CD4-positive, alpha-beta T cell (primary cell): ENCODE data around the gene EPHA5. TPM values are rescaled to one million over a fixed set of nuclear protein-coding genes. Genes with fewer than 3 reads are reported as not detected.

Experiments used
- ATAC-seq: fragments of 200-7000 bp; cut with Tn5 transposase; one replicate; pipeline ENCODE4 v1.10.0; 2022; ENCODE audit warnings: mild to moderate bottlenecking; ENCODE audit not compliant: poor library complexity
- CTCF ChIA-PET: fragments of 350-600 bp; sonication (Branson Sonifier 250); formaldehyde crosslinking; loops from one replicate; lab custom pipeline; 2021; ENCODE audit warnings: antibody characterized with exemption, inconsistent platforms; lab: Charles Lee
- POLR2A ChIA-PET: fragments of 350-600 bp; sonication (Branson Sonifier 250); formaldehyde crosslinking; loops from one replicate; lab custom pipeline; 2021; ENCODE audit warnings: antibody characterized with exemption, inconsistent platforms; lab: Charles Lee
- DNase-seq, 14 experiments: peaks; one replicate each; pipeline ENCODE4 v3.0.0-alpha.2; 2013 to 2020; ENCODE audit warnings: mixed read lengths in 2 of 14
- H3K27ac ChIP-seq, 2 donors: one replicate each; pipeline versions ENCODE4 v1.5.1 to v1.7.0; 2013; ENCODE audit warnings: low read length in 2 of 2, low read depth in 1 of 2, mild to moderate bottlenecking in 1 of 2
- H3K27me3 ChIP-seq, 2 experiments: 1 replicate in 1 of 2; 2 replicates in 1 of 2; pipeline versions ENCODE4 v1.6.1 to v1.7.0; 2013; ENCODE audit warnings: low read length in 2 of 2, control low read depth in 1 of 2, mild to moderate bottlenecking in 1 of 2, moderate library complexity in 1 of 2; ENCODE audit not compliant: insufficient read depth in 2 of 2, control insufficient read depth in 1 of 2
- H3K36me3 ChIP-seq: one replicate; pipeline ENCODE4 v1.6.1; 2013; ENCODE audit warnings: low read length, control low read depth; ENCODE audit not compliant: insufficient read depth
- H3K4me1 ChIP-seq: one replicate; pipeline ENCODE4 v1.6.1; 2013; ENCODE audit warnings: low read length, control low read depth; ENCODE audit not compliant: insufficient read depth
- H3K4me3 ChIP-seq: one replicate; pipeline ENCODE4 v1.5.1; 2013; ENCODE audit warnings: mild to moderate bottlenecking, low read length, moderate library complexity
- H3K9me3 ChIP-seq, 2 experiments: 1 replicate in 1 of 2; 2 replicates in 1 of 2; pipeline versions ENCODE4 v1.6.1 to v1.7.0; 2013; ENCODE audit warnings: low read length in 2 of 2, mild to moderate bottlenecking in 2 of 2, control low read depth in 1 of 2, moderate library complexity in 1 of 2; ENCODE audit not compliant: control insufficient read depth in 1 of 2, insufficient read depth in 1 of 2
- H3K27ac Mint-ChIP-seq: one replicate; pipeline ENCODE4 v1.8.0; 2020; ENCODE audit warnings: mixed read lengths
- H3K27me3 Mint-ChIP-seq: one replicate; pipeline ENCODE4 v1.8.0; 2021; ENCODE audit warnings: mixed read lengths
- H3K36me3 Mint-ChIP-seq: one replicate; pipeline ENCODE4 v1.8.0; 2021; ENCODE audit warnings: low read depth, mixed read lengths
- H3K4me1 Mint-ChIP-seq: one replicate; pipeline ENCODE4 v1.8.0; 2021; ENCODE audit warnings: low read depth, mixed read lengths
- H3K4me3 Mint-ChIP-seq: one replicate; pipeline ENCODE4 v1.8.0; 2020; ENCODE audit warnings: mild to moderate bottlenecking, mixed read lengths
- H3K9me3 Mint-ChIP-seq: one replicate; pipeline ENCODE4 v1.8.0; 2020; ENCODE audit warnings: mixed read lengths
- intact Hi-C, 2 experiments: fragments of 100-400 bp; cut with DNase I in 1 of 2; cut with micrococcal nuclease in 1 of 2; formaldehyde crosslinking; loops; one replicate each; pipeline versions ENCODE4 v1.15.1 to v1.9.0; 2023 to 2025; cut with DNase I, micrococcal nuclease
- total RNA-seq, 174 experiments: library from RNA in 2 of 174; stranded (reverse) in 2 of 174; gene quantifications; one replicate each; pipeline ENCODE4 v1.2.3 and lab custom pipeline; 2021 to 2026
- TF ChIP-seq, protein P1 (sequence below): fragments of 200-600 bp; IDR thresholded peaks from one replicate; pipeline ENCODE4 v1.8.0; 2022; ENCODE audit warnings: antibody characterized with exemption, mild to moderate bottlenecking

Gene EPHA5
- total RNA-seq, 2 experiments from 2014 or later: not detected

DNA sequence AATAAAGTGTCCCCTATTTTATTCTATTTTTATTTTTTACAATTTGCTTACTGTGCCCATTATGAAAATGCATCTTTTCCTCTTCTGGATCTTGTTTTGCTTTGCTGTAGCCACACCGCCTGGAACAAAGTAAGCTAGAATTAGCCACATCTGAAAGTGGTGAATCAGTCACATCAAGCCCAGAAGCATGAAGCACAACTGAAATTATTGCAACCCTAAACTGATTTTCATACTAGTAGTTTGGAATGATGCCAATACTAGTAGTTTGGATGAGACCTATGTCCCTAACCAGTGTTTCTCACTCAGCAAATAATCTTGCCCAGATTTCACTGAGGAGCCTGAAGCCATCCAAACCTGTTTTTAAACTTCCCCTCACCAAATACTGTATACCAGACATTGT, 303.0 kb downstream of the EPHA5 start:
- Histone ChIP-seq H3K27me3 (no peaks in the 10 kb centered on the region), H3K4me3 (no peak overlapping the region), H3K4me1 (no peaks in the 10 kb centered on the region), H3K9me3 (peaks cover 0 to 3% of the 10 kb centered on the region in 2 experiments), H3K27ac (no peak overlapping the region), H3K36me3 (no peaks in the 10 kb centered on the region)
- DNase-seq (no peak), ATAC-seq (no peak)
- H3K27ac Mint-ChIP-seq: no peak overlapping the region
- H3K27me3 Mint-ChIP-seq: no peaks in the 10 kb centered on the region
- no peaks in the 10 kb centered on the region for H3K36me3 Mint-ChIP-seq
- intact Hi-C loops: no loop called here
- ChIA-PET POLR2A (no interaction called here), CTCF (no interaction called here)
- no peak overlapping the region for H3K4me3 Mint-ChIP-seq
- TF ChIP-seq, protein P1, sequence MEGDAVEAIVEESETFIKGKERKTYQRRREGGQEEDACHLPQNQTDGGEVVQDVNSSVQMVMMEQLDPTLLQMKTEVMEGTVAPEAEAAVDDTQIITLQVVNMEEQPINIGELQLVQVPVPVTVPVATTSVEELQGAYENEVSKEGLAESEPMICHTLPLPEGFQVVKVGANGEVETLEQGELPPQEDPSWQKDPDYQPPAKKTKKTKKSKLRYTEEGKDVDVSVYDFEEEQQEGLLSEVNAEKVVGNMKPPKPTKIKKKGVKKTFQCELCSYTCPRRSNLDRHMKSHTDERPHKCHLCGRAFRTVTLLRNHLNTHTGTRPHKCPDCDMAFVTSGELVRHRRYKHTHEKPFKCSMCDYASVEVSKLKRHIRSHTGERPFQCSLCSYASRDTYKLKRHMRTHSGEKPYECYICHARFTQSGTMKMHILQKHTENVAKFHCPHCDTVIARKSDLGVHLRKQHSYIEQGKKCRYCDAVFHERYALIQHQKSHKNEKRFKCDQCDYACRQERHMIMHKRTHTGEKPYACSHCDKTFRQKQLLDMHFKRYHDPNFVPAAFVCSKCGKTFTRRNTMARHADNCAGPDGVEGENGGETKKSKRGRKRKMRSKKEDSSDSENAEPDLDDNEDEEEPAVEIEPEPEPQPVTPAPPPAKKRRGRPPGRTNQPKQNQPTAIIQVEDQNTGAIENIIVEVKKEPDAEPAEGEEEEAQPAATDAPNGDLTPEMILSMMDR: no peak
- H3K4me1 Mint-ChIP-seq: no peaks in the 10 kb centered on the region
- H3K9me3 Mint-ChIP-seq: no peaks in the 10 kb centered on the region

DNA sequence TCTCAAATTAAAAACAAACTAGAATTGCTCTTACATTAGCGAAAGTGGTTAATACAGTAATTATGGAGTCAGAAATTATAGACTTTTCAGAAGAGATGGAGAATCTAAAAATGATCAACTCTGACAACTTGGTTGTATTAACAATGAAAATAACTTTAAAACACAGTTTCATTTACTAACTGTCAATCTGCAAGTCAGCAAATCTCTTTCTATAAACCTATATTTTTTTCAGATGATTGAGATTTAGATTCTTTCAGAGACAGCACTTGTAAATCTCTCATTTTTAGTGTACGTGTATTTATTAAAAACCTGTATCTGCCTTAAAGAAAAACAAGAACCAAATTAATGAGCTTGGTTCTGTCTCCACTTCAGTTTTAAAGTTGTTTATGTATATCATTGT, 311.4 kb downstream of the EPHA5 start:
- Histone ChIP-seq H3K27me3 (no peaks in the 10 kb centered on the region), H3K4me3 (no peak overlapping the region), H3K27ac (no peak overlapping the region), H3K9me3 (no peaks in the 10 kb centered on the region), H3K36me3 (no peaks in the 10 kb centered on the region), H3K4me1 (no peaks in the 10 kb centered on the region)
- Mint-ChIP-seq H3K36me3 (no peaks in the 10 kb centered on the region), H3K9me3 (peaks cover 3% of the 10 kb centered on the region), H3K27ac (no peak overlapping the region), H3K27me3 (no peaks in the 10 kb centered on the region), H3K4me3 (no peak overlapping the region), H3K4me1 (no peaks in the 10 kb centered on the region)
- POLR2A ChIA-PET: interaction anchor here (0.6 kb wide), 1 partner anchor 768 kb away, joined by 4 read pairs; no protein-coding TSS in a partner anchor
- TF ChIP-seq, protein P1: no peak
- DNase-seq (no peak), ATAC-seq (no peak)
- CTCF ChIA-PET: interaction anchor here (0.6 kb wide), 1 partner anchor 81 kb away, joined by 4 read pairs; no protein-coding TSS in a partner anchor
- intact Hi-C loops: no loop called here

DNA sequence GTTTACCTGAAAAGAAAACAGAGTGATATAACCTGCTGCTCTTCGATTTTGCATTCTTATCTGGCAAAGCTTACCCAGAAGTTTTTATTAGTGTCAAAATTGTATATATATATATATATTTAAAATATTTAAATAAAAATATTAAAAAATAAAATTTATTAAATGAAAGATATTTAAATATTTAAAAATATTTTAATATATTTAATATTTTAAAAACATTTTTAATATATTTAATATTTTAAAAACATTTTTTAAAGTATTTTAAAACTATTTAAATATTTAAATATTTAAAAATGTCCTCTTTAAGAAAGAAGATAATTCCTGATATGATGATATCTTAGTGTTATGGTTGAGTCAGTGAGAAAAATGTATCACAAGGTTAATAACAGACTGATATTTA, 317.2 kb downstream of the EPHA5 start:
- ChIA-PET POLR2A (no interaction called here), CTCF (no interaction called here)
- intact Hi-C loops: no loop called here
- Histone ChIP-seq H3K4me3 (no peak overlapping the region), H3K36me3 (no peaks in the 10 kb centered on the region), H3K27me3 (no peaks in the 10 kb centered on the region), H3K9me3 (no peaks in the 10 kb centered on the region), H3K4me1 (no peaks in the 10 kb centered on the region), H3K27ac (no peak overlapping the region)
- H3K27ac Mint-ChIP-seq: no peak overlapping the region
- H3K36me3 Mint-ChIP-seq: no peaks in the 10 kb centered on the region
- H3K4me1 Mint-ChIP-seq: no peaks in the 10 kb centered on the region
- H3K9me3 Mint-ChIP-seq: no peaks in the 10 kb centered on the region
- ATAC-seq: no peak
- no peak overlapping the region for H3K4me3 Mint-ChIP-seq
- no peaks in the 10 kb centered on the region for H3K27me3 Mint-ChIP-seq
- DNase-seq: no peak
- TF ChIP-seq, protein P1: no peak
